ENCODE results near the gene PRIMA1.

The PRIMA1 gene

GRCh38 chr14:93772263-93772662, 16.0 kb downstream of the PRIMA1 start:
- no peak for DNase-seq
- in situ Hi-C loops (cut with HindIII; ENCODE audit: low pct_ligation_motif_present, low pct_unique_long_range_greater_than_20kb, low sequenced_read_pairs) = no loop called here

- in situ Hi-C loops (cut with HindIII; ENCODE audit: low pct_ligation_motif_present, low pct_unique_long_range_greater_than_20kb, low sequenced_read_pairs) = no loop called here
- no peak for DNase-seq
Measured at GRCh38 chr14:93765970-93766369, 22.3 kb downstream of the PRIMA1 start.

GRCh38 chr14:93765155-93765554, 23.1 kb downstream of the PRIMA1 start:
- DNase-seq = no peak
- in situ Hi-C loops (cut with HindIII; ENCODE audit: low pct_ligation_motif_present, low pct_unique_long_range_greater_than_20kb, low sequenced_read_pairs) = no loop called here

GRCh38 chr14:93764211-93764659, 24.1 kb downstream of the PRIMA1 start:
- DNase-seq = no peak

GRCh38 chr14:93759719-93760307, 28.5 kb downstream of the PRIMA1 start:
- DNase-seq = no peak
- in situ Hi-C loops (cut with HindIII; ENCODE audit: low pct_ligation_motif_present, low pct_unique_long_range_greater_than_20kb, low sequenced_read_pairs) = no loop called here

More at GRCh38 chr14:93764211-93764659, 24.1 kb downstream of the PRIMA1 start:
- in situ Hi-C loops (cut with HindIII; ENCODE audit: low pct_ligation_motif_present, low pct_unique_long_range_greater_than_20kb, low sequenced_read_pairs) = no loop called here

GRCh38 chr14:93757206-93757605, 31.1 kb downstream of the PRIMA1 start:
- in situ Hi-C loops (cut with HindIII; ENCODE audit: low pct_ligation_motif_present, low pct_unique_long_range_greater_than_20kb, low sequenced_read_pairs) = no loop called here
- no peak for DNase-seq

GRCh38 chr14:93753647-93754046, 34.6 kb downstream of the PRIMA1 start:
- no peak for DNase-seq
- in situ Hi-C loops (cut with HindIII; ENCODE audit: low pct_ligation_motif_present, low pct_unique_long_range_greater_than_20kb, low sequenced_read_pairs) = no loop called here

GRCh38 chr14:93752980-93753561, 35.2 kb downstream of the PRIMA1 start:
- in situ Hi-C loops (cut with HindIII; ENCODE audit: low pct_ligation_motif_present, low pct_unique_long_range_greater_than_20kb, low sequenced_read_pairs) = no loop called here
- DNase-seq = no peak

GRCh38 chr14:93751946-93752655, 36.2 kb downstream of the PRIMA1 start:
- in situ Hi-C loops (cut with HindIII; ENCODE audit: low pct_ligation_motif_present, low pct_unique_long_range_greater_than_20kb, low sequenced_read_pairs) = no loop called here
- no peak for DNase-seq

GRCh38 chr14:93749076-93749420, 39.2 kb downstream of the PRIMA1 start:
- in situ Hi-C loops (cut with HindIII; ENCODE audit: low pct_ligation_motif_present, low pct_unique_long_range_greater_than_20kb, low sequenced_read_pairs) = no loop called here
- DNase-seq = no peak

GRCh38 chr14:93748208-93749075, 39.8 kb downstream of the PRIMA1 start:
- in situ Hi-C loops (cut with HindIII; ENCODE audit: low pct_ligation_motif_present, low pct_unique_long_range_greater_than_20kb, low sequenced_read_pairs) = no loop called here
- no peak for DNase-seq

GRCh38 chr14:93747560-93747959, 40.7 kb downstream of the PRIMA1 start:
- DNase-seq = no peak
- in situ Hi-C loops (cut with HindIII; ENCODE audit: low pct_ligation_motif_present, low pct_unique_long_range_greater_than_20kb, low sequenced_read_pairs) = no loop called here

- in situ Hi-C loops (cut with HindIII; ENCODE audit: low pct_ligation_motif_present, low pct_unique_long_range_greater_than_20kb, low sequenced_read_pairs) = no loop called here
- DNase-seq = no peak
Measured at GRCh38 chr14:93747102-93747501, 41.2 kb downstream of the PRIMA1 start.

- in situ Hi-C loops (cut with HindIII; ENCODE audit: low pct_ligation_motif_present, low pct_unique_long_range_greater_than_20kb, low sequenced_read_pairs) = no loop called here
- DNase-seq = no peak
Measured at GRCh38 chr14:93745603-93746273, 42.5 kb downstream of the PRIMA1 start.

- DNase-seq = no peak
- in situ Hi-C loops (cut with HindIII; ENCODE audit: low pct_ligation_motif_present, low pct_unique_long_range_greater_than_20kb, low sequenced_read_pairs) = no loop called here
Measured at GRCh38 chr14:93744876-93745275, 43.4 kb downstream of the PRIMA1 start.

- in situ Hi-C loops (cut with HindIII; ENCODE audit: low pct_ligation_motif_present, low pct_unique_long_range_greater_than_20kb, low sequenced_read_pairs) = no loop called here
Measured at GRCh38 chr14:93744176-93744575, 44.1 kb downstream of the PRIMA1 start.

GRCh38 chr14:93743270-93744060, 44.8 kb downstream of the PRIMA1 start:
- no peak for DNase-seq
- in situ Hi-C loops (cut with HindIII; ENCODE audit: low pct_ligation_motif_present, low pct_unique_long_range_greater_than_20kb, low sequenced_read_pairs) = no loop called here

More at GRCh38 chr14:93744176-93744575, 44.1 kb downstream of the PRIMA1 start:
- no peak for DNase-seq

- DNase-seq = no peak
- in situ Hi-C loops (cut with HindIII; ENCODE audit: low pct_ligation_motif_present, low pct_unique_long_range_greater_than_20kb, low sequenced_read_pairs) = no loop called here
Measured at GRCh38 chr14:93742761-93743160, 45.5 kb downstream of the PRIMA1 start.
